ENCODE measurements around the gene PDE7B.

The PDE7B gene

GRCh38 chr6:135994857-135995544 is 143.5 kb downstream of the PDE7B start:
- no peak for DNase-seq (ENCODE audit: extremely low spot score)
- POLR2A ChIA-PET = no interaction called here
- CTCF ChIA-PET = no interaction called here

GRCh38 chr6:135995545-135995898 is 144.0 kb downstream of the PDE7B start:
- DNase-seq (ENCODE audit: extremely low spot score) = no peak
- ChIA-PET POLR2A (no interaction called here), CTCF (no interaction called here)
- TF ChIP-seq CTCF (IDR thresholded peaks at IDR 0.05; ENCODE audit: control extremely low read depth, extremely low read depth, low read depth, missing control alignments) = no peak

More at GRCh38 chr6:135994857-135995544, 143.5 kb downstream of the PDE7B start:
- TF ChIP-seq CTCF (IDR thresholded peaks at IDR 0.05; ENCODE audit: control extremely low read depth, extremely low read depth, low read depth, missing control alignments) = no peak

GRCh38 chr6:135996668-135997067 is 145.2 kb downstream of the PDE7B start:
- POLR2A ChIA-PET = no interaction called here
- CTCF ChIA-PET = no interaction called here
- no peak for TF ChIP-seq CTCF (IDR thresholded peaks at IDR 0.05; ENCODE audit: control extremely low read depth, extremely low read depth, low read depth, missing control alignments)
- no peak for DNase-seq (ENCODE audit: extremely low spot score)

GRCh38 chr6:135999393-135999792 is 147.9 kb downstream of the PDE7B start:
- ChIA-PET POLR2A (no interaction called here), CTCF (no interaction called here)
- TF ChIP-seq CTCF (IDR thresholded peaks at IDR 0.05; ENCODE audit: control extremely low read depth, extremely low read depth, low read depth, missing control alignments) = no peak
- no peak for DNase-seq (ENCODE audit: extremely low spot score)

- ChIA-PET CTCF (no interaction called here), POLR2A (no interaction called here)
- no peak for TF ChIP-seq CTCF (IDR thresholded peaks at IDR 0.05; ENCODE audit: control extremely low read depth, extremely low read depth, low read depth, missing control alignments)
- no peak for DNase-seq (ENCODE audit: extremely low spot score)
These were observed 155.8 kb downstream of the PDE7B start for GRCh38 chr6:136007345-136007744.

GRCh38 chr6:136011475-136011874 is 160.0 kb downstream of the PDE7B start:
- POLR2A ChIA-PET = no interaction called here
- CTCF ChIA-PET = no interaction called here
- DNase-seq (ENCODE audit: extremely low spot score) = no peak

More at GRCh38 chr6:136011475-136011874, 160.0 kb downstream of the PDE7B start:
- no peak for TF ChIP-seq CTCF (IDR thresholded peaks at IDR 0.05; ENCODE audit: control extremely low read depth, extremely low read depth, low read depth, missing control alignments)

Data from GM10248 (cell line).